WERI-Rb-1 (cell line): ENCODE data around the gene SLC6A6.
"Not testable (repeated sequence)": the region's sequence is repeated elsewhere in the genome, so short reads cannot be mapped to it uniquely, and the experiment has no call there.

ENCODE experiments used
- DNase-seq: peaks from one replicate; pipeline ENCODE4 v3.0.0-alpha.2; 2020
- H3K27ac ChIP-seq: fragments of 250-450 bp; sonication (Bioruptor Pico); 2 replicates; pipeline ENCODE4 v1.5.1; 2020; ENCODE audit warnings: mild to moderate bottlenecking, moderate library complexity
- H3K27me3 ChIP-seq: fragments of 250-450 bp; sonication (Bioruptor Pico); 2 replicates; pipeline ENCODE4 v1.5.1; 2021; ENCODE audit warnings: mild to moderate bottlenecking, low read depth, moderate library complexity; ENCODE audit not compliant: insufficient read depth, severe bottlenecking
- H3K36me3 ChIP-seq: fragments of 250-450 bp; sonication (Bioruptor Pico); 2 replicates; pipeline ENCODE4 v1.5.1; 2020; ENCODE audit warnings: mild to moderate bottlenecking, moderate library complexity
- H3K4me3 ChIP-seq: 2 replicates; pipeline ENCODE4 v1.5.1; 2011; ENCODE audit warnings: low read depth, mild to moderate bottlenecking, control low read depth, low read length
- H3K9me3 ChIP-seq: fragments of 250-450 bp; sonication (Bioruptor Pico); 2 replicates; pipeline ENCODE4 v1.5.1; 2021; ENCODE audit warnings: mild to moderate bottlenecking, moderate library complexity; ENCODE audit not compliant: severe bottlenecking
- TF ChIP-seq, protein P1 (sequence below): IDR thresholded peaks from 2 replicates; pipeline ENCODE4 v1.5.1; 2011; ENCODE audit warnings: low read depth, mild to moderate bottlenecking, control low read depth, inconsistent platforms, low read length

The SLC6A6 gene

DNA sequence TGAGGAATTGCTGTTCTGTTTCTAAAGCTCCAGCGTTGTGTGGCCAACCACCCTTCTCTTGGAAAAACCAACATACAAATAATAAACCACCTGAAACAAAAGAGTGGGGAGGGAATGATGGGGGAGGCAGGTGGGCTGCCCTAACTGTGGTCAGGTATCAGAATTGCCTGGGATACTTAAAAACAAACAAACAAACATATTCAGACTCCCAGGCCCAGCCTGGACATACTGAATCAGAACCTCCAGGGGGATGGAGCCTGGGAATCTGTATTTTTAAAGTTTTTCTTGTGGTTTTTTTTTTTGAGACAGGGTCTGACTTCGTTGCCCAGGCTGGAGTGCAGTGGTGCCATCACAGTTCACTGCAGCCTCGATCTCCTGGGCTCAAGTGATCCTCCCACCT lies 4.4 kb downstream of the SLC6A6 start:
- TF ChIP-seq, protein P1, sequence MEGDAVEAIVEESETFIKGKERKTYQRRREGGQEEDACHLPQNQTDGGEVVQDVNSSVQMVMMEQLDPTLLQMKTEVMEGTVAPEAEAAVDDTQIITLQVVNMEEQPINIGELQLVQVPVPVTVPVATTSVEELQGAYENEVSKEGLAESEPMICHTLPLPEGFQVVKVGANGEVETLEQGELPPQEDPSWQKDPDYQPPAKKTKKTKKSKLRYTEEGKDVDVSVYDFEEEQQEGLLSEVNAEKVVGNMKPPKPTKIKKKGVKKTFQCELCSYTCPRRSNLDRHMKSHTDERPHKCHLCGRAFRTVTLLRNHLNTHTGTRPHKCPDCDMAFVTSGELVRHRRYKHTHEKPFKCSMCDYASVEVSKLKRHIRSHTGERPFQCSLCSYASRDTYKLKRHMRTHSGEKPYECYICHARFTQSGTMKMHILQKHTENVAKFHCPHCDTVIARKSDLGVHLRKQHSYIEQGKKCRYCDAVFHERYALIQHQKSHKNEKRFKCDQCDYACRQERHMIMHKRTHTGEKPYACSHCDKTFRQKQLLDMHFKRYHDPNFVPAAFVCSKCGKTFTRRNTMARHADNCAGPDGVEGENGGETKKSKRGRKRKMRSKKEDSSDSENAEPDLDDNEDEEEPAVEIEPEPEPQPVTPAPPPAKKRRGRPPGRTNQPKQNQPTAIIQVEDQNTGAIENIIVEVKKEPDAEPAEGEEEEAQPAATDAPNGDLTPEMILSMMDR: no peak
- no peaks in the 10 kb centered on the region for H3K27me3 ChIP-seq
- peaks cover 6% of the 10 kb centered on the region for H3K36me3 ChIP-seq
- H3K9me3 ChIP-seq: no peaks in the 10 kb centered on the region
- no peak for DNase-seq
- H3K4me3 ChIP-seq: no peak overlapping the region
- no peak overlapping the region for H3K27ac ChIP-seq

DNA sequence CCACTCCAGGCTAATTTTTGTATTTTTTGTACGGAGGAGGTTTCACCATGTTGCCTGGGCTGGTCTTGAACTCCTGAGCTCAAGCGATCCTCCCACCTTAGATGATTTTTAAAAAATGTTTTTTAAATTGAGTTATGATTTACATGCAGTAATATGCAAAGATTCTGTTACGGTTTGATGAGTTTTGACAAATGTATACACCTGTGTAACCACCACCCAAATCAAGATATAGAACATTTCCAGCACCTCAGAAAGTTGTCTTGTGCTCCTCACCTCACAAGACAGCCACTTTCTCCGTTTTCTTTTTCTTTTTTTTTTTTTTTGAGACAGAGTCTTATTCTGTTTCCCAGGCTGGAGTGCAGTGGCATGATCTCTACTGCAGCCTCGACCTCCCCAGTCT lies 4.8 kb downstream of the SLC6A6 start:
- peaks cover 6% of the 10 kb centered on the region for H3K36me3 ChIP-seq
- H3K27ac ChIP-seq: no peak overlapping the region
- no peaks in the 10 kb centered on the region for H3K27me3 ChIP-seq
- DNase-seq: no peak
- TF ChIP-seq, protein P1: no peak
- H3K9me3 ChIP-seq: no peaks in the 10 kb centered on the region
- H3K4me3 ChIP-seq: no peak overlapping the region

DNA sequence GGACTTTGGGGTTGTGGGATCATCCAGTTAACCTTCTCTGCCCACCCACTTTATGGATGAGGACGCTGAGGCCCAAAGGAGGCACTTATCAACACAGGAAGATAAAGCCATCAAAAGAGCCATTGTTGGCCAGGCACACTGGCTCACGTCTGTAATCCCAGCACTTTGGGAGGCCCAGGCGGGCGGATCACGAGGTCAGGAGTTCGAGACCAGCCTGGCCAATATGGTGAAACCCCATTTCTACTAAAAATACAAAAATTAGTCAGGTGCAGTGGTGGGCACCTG lies 7.3 kb downstream of the SLC6A6 start:
- not testable (repeated sequence) for DNase-seq, H3K27ac ChIP-seq, H3K36me3 ChIP-seq, H3K4me3 ChIP-seq, H3K9me3 ChIP-seq, H3K27me3 ChIP-seq

DNA sequence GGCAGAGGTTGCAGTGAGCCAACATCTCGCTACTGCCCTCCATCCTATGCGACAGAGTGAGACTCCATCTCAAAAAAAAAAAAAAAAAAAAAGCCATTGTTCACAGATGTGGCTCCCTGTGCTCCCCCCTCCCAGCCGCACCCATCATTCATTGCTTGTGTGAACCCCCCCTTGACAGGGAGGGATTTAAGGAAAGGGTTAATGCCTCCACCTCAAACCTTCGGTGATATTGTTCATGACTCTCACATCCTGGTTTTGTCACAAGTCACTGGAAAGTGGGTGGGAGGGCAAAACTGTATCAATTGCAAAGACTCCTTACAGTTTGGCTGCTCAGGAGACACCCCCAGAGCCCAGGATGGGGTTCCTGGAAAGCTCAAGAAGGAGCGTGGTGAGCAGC lies 7.7 kb downstream of the SLC6A6 start:
- Histone ChIP-seq H3K4me3 (no peak overlapping the region), H3K36me3 (peaks cover 6% of the 10 kb centered on the region; the same call in 1 of the 2 replicates), H3K9me3 (no peaks in the 10 kb centered on the region), H3K27me3 (no peaks in the 10 kb centered on the region), H3K27ac (no peak overlapping the region)
- DNase-seq: no peak
- TF ChIP-seq, protein P1: no peak

DNA sequence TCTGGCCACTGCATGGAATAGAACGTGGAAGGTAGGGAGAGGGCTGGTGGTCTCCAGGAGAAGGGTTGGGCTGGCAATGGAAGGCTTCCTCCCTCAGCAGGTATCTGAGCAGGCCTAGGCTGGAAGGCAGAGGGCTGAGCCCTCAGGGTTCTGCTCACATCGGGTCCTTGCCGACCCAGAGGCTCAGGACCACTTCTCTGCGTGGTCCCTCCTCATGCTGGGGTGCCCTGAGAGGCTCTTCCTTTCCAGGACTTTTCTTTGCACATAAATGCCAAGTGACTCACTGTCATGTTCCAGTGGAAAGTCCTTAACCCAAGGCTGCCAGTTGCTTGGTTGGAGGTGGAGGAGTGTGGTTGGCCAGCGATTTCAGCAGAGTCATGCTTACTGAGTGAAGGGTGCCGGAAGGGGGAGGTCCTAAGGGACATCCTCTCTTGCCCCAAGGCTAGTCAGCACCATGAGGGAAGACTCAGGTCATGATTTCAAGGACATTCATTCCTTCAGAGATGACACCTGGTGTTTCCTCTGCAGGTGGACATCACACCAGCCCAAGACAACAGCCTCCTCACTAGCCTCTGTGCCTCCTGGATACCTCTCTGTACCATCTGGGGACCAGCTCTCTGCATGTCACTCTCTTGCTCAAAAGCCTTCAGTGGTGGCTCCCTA lies 8.2 kb downstream of the SLC6A6 start:
- no peak for DNase-seq
- Histone ChIP-seq H3K27me3 (no peaks in the 10 kb centered on the region), H3K9me3 (no peaks in the 10 kb centered on the region), H3K36me3 (peaks cover 6% of the 10 kb centered on the region; the same call in 1 of the 2 replicates), H3K4me3 (no peak overlapping the region), H3K27ac (no peak overlapping the region)
- TF ChIP-seq, protein P1: no peak

DNA sequence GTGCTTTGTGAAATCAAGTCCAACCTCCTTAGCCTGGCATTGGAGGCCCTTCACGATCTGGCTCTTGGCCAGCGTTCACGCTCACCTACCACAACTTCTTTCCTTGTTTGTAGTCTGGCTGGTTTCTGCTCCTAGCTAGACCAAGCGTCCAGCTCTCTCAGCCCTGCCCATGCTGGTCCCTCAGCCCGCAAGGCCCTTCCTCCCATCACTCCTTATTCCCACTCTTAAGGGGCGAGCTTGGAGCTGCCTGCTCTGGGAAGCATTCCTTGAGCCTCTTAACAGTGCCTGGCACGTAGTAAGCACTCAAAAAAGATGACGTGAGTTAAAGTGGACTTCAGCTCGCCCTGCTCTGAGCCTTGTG lies 8.7 kb downstream of the SLC6A6 start:
- no peak overlapping the region for H3K4me3 ChIP-seq
- TF ChIP-seq, protein P1: no peak
- peaks cover 6% of the 10 kb centered on the region; the same call in 1 of the 2 replicates for H3K36me3 ChIP-seq
- no peaks in the 10 kb centered on the region for H3K27me3 ChIP-seq
- H3K9me3 ChIP-seq: no peaks in the 10 kb centered on the region
- H3K27ac ChIP-seq: no peak overlapping the region
- no peak for DNase-seq
